ENCODE results near the gene PRDM16. TPM values are rescaled to one million over a fixed set of nuclear protein-coding genes. Genes with fewer than 3 reads are reported as not detected.

The PRDM16 gene
- total RNA-seq, 4 donors from 2014 or later = 5.4 to 13.2 (median 7.7) TPM

DNA sequence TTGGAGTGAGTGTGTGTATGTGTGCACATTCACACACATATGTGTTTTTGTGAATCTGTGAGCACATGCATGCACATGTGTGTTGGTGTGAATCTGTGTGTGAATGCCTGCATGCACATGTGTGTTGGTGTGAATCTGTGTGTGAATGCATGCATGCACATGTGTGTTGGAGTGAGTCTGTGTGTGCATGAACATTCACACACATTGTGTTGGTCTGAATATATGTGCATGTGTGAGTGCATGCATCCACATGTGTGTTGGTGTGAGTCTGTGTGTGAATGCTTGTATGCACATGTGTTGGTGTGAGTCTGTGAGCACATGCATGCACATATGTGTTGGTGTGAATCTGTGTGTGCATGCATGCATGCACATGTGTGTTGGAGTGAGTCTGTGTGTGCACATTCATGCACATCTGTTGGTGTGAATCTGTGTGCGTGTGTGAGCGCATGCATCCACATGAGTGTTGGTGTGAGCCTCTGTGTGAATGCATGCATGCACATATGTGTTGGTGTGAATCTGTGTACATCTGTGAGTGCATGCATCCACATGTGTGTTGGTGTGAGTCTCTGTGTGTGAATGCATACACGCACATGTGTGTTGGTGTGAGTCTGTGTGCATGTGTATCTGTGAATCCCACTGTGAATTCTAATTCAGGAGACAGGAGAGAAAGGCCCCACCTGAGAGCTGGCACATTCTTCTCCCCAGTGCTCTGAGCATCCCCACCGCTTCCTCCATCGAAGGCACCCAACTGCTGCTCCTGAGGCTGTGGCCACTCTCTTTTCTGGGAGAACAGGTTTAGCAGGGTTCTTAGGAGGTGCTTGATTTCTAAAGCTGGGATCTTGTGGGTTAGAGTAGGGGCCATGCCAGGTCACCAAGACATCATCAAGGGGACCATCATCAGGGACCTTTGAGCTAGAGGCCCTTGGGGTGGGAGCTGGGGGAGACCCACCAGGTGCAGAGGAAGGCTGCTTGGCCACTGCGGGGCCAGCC is 267.9 kb downstream of the PRDM16 start:
- Histone ChIP-seq H3K4me3 (no peak overlapping the region), H3K27ac (no peak overlapping the region), H3K4me1 (no peaks in the 10 kb centered on the region), H3K36me3 (no peaks in the 10 kb centered on the region), H3K27me3 (no peaks in the 10 kb centered on the region), H3K9me3 (no peaks in the 10 kb centered on the region)
- TF ChIP-seq CTCF (IDR thresholded peaks at IDR 0.05) = no peak
- no peak for TF ChIP-seq POLR2A (IDR thresholded peaks at IDR 0.05)
- DNase-seq = no peak

- no peaks in the 10 kb centered on the region for H3K36me3 ChIP-seq
- H3K4me3 ChIP-seq = no peak overlapping the region
- no peaks in the 10 kb centered on the region for H3K27me3 ChIP-seq
- H3K4me1 ChIP-seq = no peaks in the 10 kb centered on the region
- DNase-seq = no peak
- no peak overlapping the region for H3K27ac ChIP-seq
- no peaks in the 10 kb centered on the region for H3K9me3 ChIP-seq
- TF ChIP-seq CTCF (IDR thresholded peaks at IDR 0.05) (no peak), POLR2A (IDR thresholded peaks at IDR 0.05) (no peak)
Measured at GRCh38 chr1:3337798-3338724, 269.1 kb downstream of the PRDM16 start.

DNA sequence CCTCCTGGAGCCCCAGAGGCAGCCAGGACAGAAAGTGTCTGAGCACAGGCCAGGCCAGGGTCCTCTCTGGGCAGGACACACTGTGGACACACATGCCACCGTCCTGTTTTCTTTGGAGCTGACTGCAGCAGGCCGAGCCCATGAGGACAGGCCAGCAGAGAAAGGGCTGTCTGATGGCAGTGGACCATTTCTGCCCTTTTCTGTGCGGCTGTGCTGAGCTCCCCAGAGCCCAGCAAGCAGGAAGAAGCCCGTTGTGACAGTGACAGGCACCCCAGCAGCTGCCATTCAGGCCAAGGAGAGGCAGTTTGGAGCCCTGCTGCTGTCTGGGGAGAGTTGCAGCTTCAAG is 269.7 kb downstream of the PRDM16 start:
- Histone ChIP-seq H3K4me3 (no peak overlapping the region), H3K36me3 (no peaks in the 10 kb centered on the region), H3K27ac (no peak overlapping the region), H3K27me3 (no peaks in the 10 kb centered on the region), H3K4me1 (no peaks in the 10 kb centered on the region), H3K9me3 (no peaks in the 10 kb centered on the region)
- DNase-seq = no peak
- TF ChIP-seq POLR2A (IDR thresholded peaks at IDR 0.05) = no peak
- no peak for TF ChIP-seq CTCF (IDR thresholded peaks at IDR 0.05)

DNA sequence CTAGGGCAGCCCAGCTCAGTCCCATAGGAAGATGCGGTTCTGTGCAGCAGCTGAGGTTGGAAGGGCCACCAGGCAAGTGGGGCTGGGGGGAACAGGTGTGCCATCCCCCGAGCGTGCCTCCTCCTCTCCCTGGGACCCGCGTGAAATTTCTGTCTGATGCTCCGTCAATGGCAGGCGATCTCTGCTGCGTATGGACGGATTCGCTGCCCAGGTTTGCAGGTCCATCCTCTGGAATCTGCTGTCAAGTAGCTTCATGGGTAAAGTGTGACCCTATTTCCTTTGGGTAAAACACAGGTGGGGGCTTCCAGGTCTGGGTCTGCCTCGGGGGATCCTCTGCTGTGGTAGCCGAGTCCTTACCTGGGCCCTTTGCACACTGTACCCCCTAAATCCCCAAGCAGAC is 270.9 kb downstream of the PRDM16 start:
- Histone ChIP-seq H3K36me3 (no peaks in the 10 kb centered on the region), H3K27ac (no peak overlapping the region), H3K4me3 (no peak overlapping the region), H3K9me3 (peaks cover 0 to 7% (median 0%) of the 10 kb centered on the region in 4 donors), H3K27me3 (no peaks in the 10 kb centered on the region), H3K4me1 (no peaks in the 10 kb centered on the region)
- DNase-seq = no peak
- no peak for TF ChIP-seq POLR2A (IDR thresholded peaks at IDR 0.05)

GRCh38 chr1:3340548-3341235 is 271.7 kb downstream of the PRDM16 start:
- no peak for TF ChIP-seq POLR2A (IDR thresholded peaks at IDR 0.05)
- no peak for TF ChIP-seq CTCF (IDR thresholded peaks at IDR 0.05)
- Histone ChIP-seq H3K27ac (no peak overlapping the region), H3K9me3 (peaks cover 0 to 7% (median 0%) of the 10 kb centered on the region in 4 donors)

More at GRCh38 chr1:3340548-3341235, 271.7 kb downstream of the PRDM16 start:
- Histone ChIP-seq H3K27me3 (no peaks in the 10 kb centered on the region), H3K4me3 (no peak overlapping the region), H3K4me1 (no peaks in the 10 kb centered on the region), H3K36me3 (no peaks in the 10 kb centered on the region)
- no peak for DNase-seq
